HEK293 (cell line): ENCODE data around the gene SLC38A9.

Experiments
- CTCF ChIA-PET: fragments of 350-600 bp; formaldehyde crosslinking; extraction: SDS; loops from one replicate; lab custom pipeline; 2021; ENCODE audit warnings: antibody characterized with exemption; lab: Yijun Ruan, JAX
- POLR2A ChIA-PET: fragments of 300-600 bp; formaldehyde crosslinking; extraction: SDS; loops from one replicate; lab custom pipeline; 2020; ENCODE audit warnings: antibody characterized with exemption, inconsistent platforms; lab: Yijun Ruan, JAX
- H3K27ac ChIP-seq: fragments of 200-500 bp; sonication (Bioruptor generic); 2 replicates; pipeline ENCODE4 v1.5.1; 2014; ENCODE audit warnings: low read depth, low read length, control low read depth, inconsistent platforms; ENCODE audit errors: extremely low read depth
- H3K36me3 ChIP-seq, 2 experiments: fragments of 200-500 bp in 1 of 2; sonication (Bioruptor generic) in 1 of 2; 1 replicate in 1 of 2; 2 replicates in 1 of 2; pipeline ENCODE4 v1.5.1; 2014 to 2017; ENCODE audit warnings: inconsistent platforms in 2 of 2, low read length in 2 of 2; ENCODE audit not compliant: control insufficient read depth in 2 of 2, insufficient read depth in 1 of 2
- H3K4me1 ChIP-seq: fragments of 200-500 bp; sonication (Bioruptor generic); 2 replicates; pipeline ENCODE4 v1.5.1; 2014; ENCODE audit warnings: mild to moderate bottlenecking, low read length, inconsistent platforms; ENCODE audit not compliant: control insufficient read depth, insufficient read depth
- H3K4me3 ChIP-seq: 2 replicates; pipeline ENCODE4 v1.5.1; 2011; ENCODE audit warnings: low read depth, mild to moderate bottlenecking, control low read depth, low read length, moderate library complexity
- H3K9me3 ChIP-seq: fragments of 200-500 bp; sonication (Bioruptor generic); 2 replicates; pipeline ENCODE4 v1.5.1; 2014; ENCODE audit warnings: low read depth, low read length, inconsistent platforms; ENCODE audit not compliant: control insufficient read depth, insufficient read depth
- HOXA7 ChIP-seq: sonication (generic); formaldehyde crosslinking; IDR thresholded peaks from 2 replicates; pipeline ENCODE4 v1.8.1; 2022; ENCODE audit warnings: missing genetic modification reagents, borderline replicate concordance
- SALL2 ChIP-seq: fragments of 450-650 bp; formaldehyde crosslinking; IDR thresholded peaks from 2 replicates; pipeline ENCODE4 v1.5.0; 2017; ENCODE audit warnings: missing biosample characterization, mild to moderate bottlenecking, missing genetic modification characterization, borderline replicate concordance
- SCRT1 ChIP-seq: fragments of 450-650 bp; formaldehyde crosslinking; IDR thresholded peaks from 2 replicates; pipeline ENCODE4 v1.5.1; 2016; ENCODE audit warnings: missing biosample characterization, missing genetic modification characterization, borderline replicate concordance
- ZBTB7A ChIP-seq: fragments of 450-650 bp; formaldehyde crosslinking; IDR thresholded peaks from 2 replicates; pipeline ENCODE4 v1.5.1; 2016; ENCODE audit warnings: low read depth, missing biosample characterization, missing genetic modification characterization
- ZNF132 ChIP-seq: fragments of 450-650 bp; formaldehyde crosslinking; IDR thresholded peaks from 2 replicates; pipeline ENCODE4 v1.5.1; 2017; ENCODE audit warnings: missing biosample characterization, missing genetic modification characterization, borderline replicate concordance
- ZNF174 ChIP-seq: fragments of 450-650 bp; formaldehyde crosslinking; IDR thresholded peaks from 2 replicates; pipeline ENCODE4 v1.5.0; 2017; ENCODE audit warnings: missing biosample characterization, mild to moderate bottlenecking, missing genetic modification characterization
- ZNF184 ChIP-seq: fragments of 450-650 bp; IDR thresholded peaks from 2 replicates; pipeline ENCODE4 v1.5.1; 2018; ENCODE audit warnings: missing biosample characterization, mild to moderate bottlenecking, missing genetic modification characterization
- ZNF214 ChIP-seq: fragments of 450-650 bp; formaldehyde crosslinking; IDR thresholded peaks from 2 replicates; pipeline ENCODE4 v1.5.1; 2017; ENCODE audit warnings: missing biosample characterization, mild to moderate bottlenecking, missing genetic modification characterization, borderline replicate concordance
- ZNF350 ChIP-seq: fragments of 450-650 bp; formaldehyde crosslinking; IDR thresholded peaks from 2 replicates; pipeline ENCODE4 v1.5.0; 2017; ENCODE audit warnings: missing biosample characterization, mild to moderate bottlenecking, missing genetic modification characterization
- ZNF416 ChIP-seq: fragments of 450-650 bp; formaldehyde crosslinking; IDR thresholded peaks from 2 replicates; pipeline ENCODE4 v1.5.1; 2016; ENCODE audit warnings: missing biosample characterization, missing genetic modification characterization
- ZNF548 ChIP-seq: fragments of 450-650 bp; formaldehyde crosslinking; IDR thresholded peaks from 2 replicates; pipeline ENCODE4 v1.5.1; 2016; ENCODE audit warnings: missing biosample characterization, missing genetic modification characterization
- ZNF549 ChIP-seq: fragments of 450-650 bp; IDR thresholded peaks from 2 replicates; pipeline ENCODE4 v1.5.1; 2018; ENCODE audit warnings: missing biosample characterization, missing genetic modification characterization, mild to moderate bottlenecking, inconsistent platforms, moderate library complexity
- ZNF560 ChIP-seq: fragments of 450-650 bp; formaldehyde crosslinking; IDR thresholded peaks from 2 replicates; pipeline ENCODE4 v1.5.1; 2017; ENCODE audit warnings: missing biosample characterization, missing genetic modification characterization, borderline replicate concordance
- ZNF600 ChIP-seq: fragments of 450-650 bp; formaldehyde crosslinking; IDR thresholded peaks from 2 replicates; pipeline ENCODE4 v1.5.1; 2016; ENCODE audit warnings: missing biosample characterization, missing genetic modification characterization
- ZNF701 ChIP-seq: fragments of 450-650 bp; formaldehyde crosslinking; IDR thresholded peaks from 2 replicates; pipeline ENCODE4 v1.5.1; 2016; ENCODE audit warnings: missing biosample characterization, missing genetic modification characterization
- TF ChIP-seq, protein P1 (sequence below): fragments of 450-650 bp; formaldehyde crosslinking; IDR thresholded peaks from 2 replicates; pipeline ENCODE4 v1.5.1; 2016; ENCODE audit warnings: missing biosample characterization, missing genetic modification characterization
- TF ChIP-seq, protein P2 (sequence below): fragments of 450-650 bp; formaldehyde crosslinking; optimal IDR thresholded peaks from 2 replicates; pipeline ENCODE3; 2016; ENCODE audit warnings: missing biosample characterization, mild to moderate bottlenecking, missing genetic modification characterization
- TF ChIP-seq, protein P3 (sequence below): fragments of 450-650 bp; formaldehyde crosslinking; IDR thresholded peaks from 2 replicates; pipeline ENCODE4 v1.5.1; 2016; ENCODE audit warnings: missing biosample characterization, missing genetic modification characterization
- TF ChIP-seq, protein P4 (sequence below): fragments of 450-650 bp; formaldehyde crosslinking; IDR thresholded peaks from 2 replicates; pipeline ENCODE4 v1.5.1; 2017; ENCODE audit warnings: missing biosample characterization, missing genetic modification characterization
- TF ChIP-seq, protein P5 (sequence below): fragments of 450-650 bp; formaldehyde crosslinking; IDR thresholded peaks from 2 replicates; pipeline ENCODE4 v1.5.1; 2016; ENCODE audit warnings: missing biosample characterization, missing genetic modification characterization

Gene SLC38A9

DNA sequence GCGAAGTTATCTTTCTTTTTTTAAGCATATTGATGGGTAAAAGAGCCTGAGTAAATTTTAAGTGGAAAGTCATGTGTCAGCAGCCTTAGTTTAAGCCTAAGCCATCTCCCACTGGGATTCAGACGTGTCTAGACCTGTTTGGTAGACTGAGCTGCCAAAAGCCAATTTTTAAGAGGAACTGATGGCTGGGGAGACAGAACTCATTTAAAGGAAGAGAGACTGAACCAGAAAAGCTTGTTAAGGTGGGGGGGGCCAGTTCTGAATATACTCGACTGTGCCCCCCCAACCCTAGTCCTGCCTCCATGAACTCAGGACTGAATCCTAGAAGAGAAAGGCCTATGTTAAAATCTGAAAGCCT lies 119.0 kb downstream of the SLC38A9 start (continued):
- TF ChIP-seq ZNF548 (tag by site-specific recombination) (no peak), ZNF560 (tag by site-specific recombination) (no peak), ZNF174 (no peak), SALL2 (tag by site-specific recombination) (no peak), ZNF416 (tag by site-specific recombination) (no peak), ZNF600 (tag by site-specific recombination) (no peak), ZNF701 (tag by site-specific recombination) (no peak), ZNF214 (tag by site-specific recombination) (no peak), ZNF549 (tag by site-specific recombination) (no peak)
- TF ChIP-seq, protein P1, sequence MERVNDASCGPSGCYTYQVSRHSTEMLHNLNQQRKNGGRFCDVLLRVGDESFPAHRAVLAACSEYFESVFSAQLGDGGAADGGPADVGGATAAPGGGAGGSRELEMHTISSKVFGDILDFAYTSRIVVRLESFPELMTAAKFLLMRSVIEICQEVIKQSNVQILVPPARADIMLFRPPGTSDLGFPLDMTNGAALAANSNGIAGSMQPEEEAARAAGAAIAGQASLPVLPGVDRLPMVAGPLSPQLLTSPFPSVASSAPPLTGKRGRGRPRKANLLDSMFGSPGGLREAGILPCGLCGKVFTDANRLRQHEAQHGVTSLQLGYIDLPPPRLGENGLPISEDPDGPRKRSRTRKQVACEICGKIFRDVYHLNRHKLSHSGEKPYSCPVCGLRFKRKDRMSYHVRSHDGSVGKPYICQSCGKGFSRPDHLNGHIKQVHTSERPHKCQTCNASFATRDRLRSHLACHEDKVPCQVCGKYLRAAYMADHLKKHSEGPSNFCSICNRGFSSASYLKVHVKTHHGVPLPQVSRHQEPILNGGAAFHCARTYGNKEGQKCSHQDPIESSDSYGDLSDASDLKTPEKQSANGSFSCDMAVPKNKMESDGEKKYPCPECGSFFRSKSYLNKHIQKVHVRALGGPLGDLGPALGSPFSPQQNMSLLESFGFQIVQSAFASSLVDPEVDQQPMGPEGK (tag by site-specific recombination), result peak; percentile 77
- TF ChIP-seq, all 188 proteins: peak for 21

DNA sequence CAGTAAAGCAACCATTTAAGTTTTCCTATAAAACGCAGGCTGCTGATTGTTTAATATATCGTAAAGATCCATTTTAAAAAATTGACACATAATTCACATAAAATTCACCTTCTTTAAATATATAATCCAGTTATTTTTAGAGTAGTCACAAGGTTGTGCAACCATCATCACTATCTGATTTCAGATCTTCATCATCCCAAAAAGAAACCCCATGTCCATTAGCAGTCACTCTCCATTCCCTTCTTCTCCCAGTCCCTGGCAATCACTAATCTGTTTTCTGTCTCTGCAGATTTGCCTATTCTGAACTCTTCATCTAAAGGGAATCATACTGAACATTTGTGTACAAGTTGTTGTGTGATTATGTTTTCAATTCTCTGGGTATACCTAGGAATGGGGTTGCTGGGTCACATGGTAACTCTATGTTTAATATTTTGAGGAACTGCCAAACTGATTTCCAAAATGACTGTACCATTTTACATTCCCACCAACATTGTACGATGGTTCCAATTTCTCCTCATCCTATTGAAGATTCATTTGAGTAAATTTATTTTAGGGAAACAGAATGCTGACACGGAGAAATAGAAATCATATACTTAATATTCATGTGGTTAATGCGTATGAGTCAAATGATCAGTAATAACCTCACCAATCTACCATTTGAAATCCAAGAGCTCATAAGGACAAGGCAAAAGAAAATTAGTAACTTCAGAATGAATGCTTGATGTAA lies 119.6 kb downstream of the SLC38A9 start:
- Histone ChIP-seq H3K4me3 (no peak overlapping the region), H3K4me1 (peaks cover 13% of the 10 kb centered on the region), H3K36me3 (no peaks in the 10 kb centered on the region), H3K27ac (peak overlapping the region; percentile 38), H3K9me3 (no peaks in the 10 kb centered on the region)
- POLR2A ChIA-PET, result interaction anchor here (0.8 to 1.0 kb wide), 2 partner anchors 8 to 99 kb away, joined by 3 to 6 read pairs; no protein-coding TSS in a partner anchor
- CTCF ChIA-PET, result no interaction called here
- TF ChIP-seq ZBTB7A (tag by site-specific recombination) (no peak), HOXA7 (CRISPR knock-in tag) (no peak), SCRT1 (tag by site-specific recombination) (no peak), ZNF350 (no peak), ZNF184 (tag by site-specific recombination) (no peak), ZNF132 (tag by site-specific recombination) (no peak)
- TF ChIP-seq, protein P2, sequence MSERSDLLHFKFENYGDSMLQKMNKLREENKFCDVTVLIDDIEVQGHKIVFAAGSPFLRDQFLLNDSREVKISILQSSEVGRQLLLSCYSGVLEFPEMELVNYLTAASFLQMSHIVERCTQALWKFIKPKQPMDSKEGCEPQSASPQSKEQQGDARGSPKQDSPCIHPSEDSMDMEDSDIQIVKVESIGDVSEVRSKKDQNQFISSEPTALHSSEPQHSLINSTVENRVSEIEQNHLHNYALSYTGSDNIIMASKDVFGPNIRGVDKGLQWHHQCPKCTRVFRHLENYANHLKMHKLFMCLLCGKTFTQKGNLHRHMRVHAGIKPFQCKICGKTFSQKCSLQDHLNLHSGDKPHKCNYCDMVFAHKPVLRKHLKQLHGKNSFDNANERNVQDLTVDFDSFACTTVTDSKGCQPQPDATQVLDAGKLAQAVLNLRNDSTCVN, result no peak
- TF ChIP-seq, protein P3, sequence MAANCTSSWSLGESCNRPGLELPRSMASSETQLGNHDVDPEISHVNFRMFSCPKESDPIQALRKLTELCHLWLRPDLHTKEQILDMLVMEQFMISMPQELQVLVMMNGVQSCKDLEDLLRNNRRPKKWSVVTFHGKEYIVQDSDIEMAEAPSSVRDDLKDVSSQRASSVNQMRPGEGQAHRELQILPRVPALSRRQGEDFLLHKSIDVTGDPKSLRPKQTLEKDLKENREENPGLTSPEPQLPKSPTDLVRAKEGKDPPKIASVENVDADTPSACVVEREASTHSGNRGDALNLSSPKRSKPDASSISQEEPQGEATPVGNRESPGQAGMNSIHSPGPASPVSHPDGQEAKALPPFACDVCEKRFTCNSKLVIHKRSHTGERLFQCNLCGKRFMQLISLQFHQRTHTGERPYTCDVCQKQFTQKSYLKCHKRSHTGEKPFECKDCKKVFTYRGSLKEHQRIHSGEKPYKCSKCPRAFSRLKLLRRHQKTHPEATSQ (tag by site-specific recombination), result no peak
- TF ChIP-seq, protein P4, sequence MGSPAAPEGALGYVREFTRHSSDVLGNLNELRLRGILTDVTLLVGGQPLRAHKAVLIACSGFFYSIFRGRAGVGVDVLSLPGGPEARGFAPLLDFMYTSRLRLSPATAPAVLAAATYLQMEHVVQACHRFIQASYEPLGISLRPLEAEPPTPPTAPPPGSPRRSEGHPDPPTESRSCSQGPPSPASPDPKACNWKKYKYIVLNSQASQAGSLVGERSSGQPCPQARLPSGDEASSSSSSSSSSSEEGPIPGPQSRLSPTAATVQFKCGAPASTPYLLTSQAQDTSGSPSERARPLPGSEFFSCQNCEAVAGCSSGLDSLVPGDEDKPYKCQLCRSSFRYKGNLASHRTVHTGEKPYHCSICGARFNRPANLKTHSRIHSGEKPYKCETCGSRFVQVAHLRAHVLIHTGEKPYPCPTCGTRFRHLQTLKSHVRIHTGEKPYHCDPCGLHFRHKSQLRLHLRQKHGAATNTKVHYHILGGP (tag by site-specific recombination), result no peak
- TF ChIP-seq, protein P5, sequence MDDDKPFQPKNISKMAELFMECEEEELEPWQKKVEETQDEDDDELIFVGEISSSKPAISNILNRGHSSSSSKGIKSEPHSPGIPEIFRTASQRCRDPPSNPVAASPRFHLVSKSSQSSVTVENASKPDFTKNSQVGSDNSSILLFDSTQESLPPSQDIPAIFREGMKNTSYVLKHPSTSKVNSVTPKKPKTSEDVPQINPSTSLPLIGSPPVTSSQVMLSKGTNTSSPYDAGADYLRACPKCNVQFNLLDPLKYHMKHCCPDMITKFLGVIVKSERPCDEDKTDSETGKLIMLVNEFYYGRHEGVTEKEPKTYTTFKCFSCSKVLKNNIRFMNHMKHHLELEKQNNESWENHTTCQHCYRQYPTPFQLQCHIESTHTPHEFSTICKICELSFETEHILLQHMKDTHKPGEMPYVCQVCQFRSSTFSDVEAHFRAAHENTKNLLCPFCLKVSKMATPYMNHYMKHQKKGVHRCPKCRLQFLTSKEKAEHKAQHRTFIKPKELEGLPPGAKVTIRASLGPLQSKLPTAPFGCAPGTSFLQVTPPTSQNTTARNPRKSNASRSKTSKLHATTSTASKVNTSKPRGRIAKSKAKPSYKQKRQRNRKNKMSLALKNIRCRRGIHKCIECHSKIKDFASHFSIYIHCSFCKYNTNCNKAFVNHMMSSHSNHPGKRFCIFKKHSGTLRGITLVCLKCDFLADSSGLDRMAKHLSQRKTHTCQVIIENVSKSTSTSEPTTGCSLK (tag by site-specific recombination), result no peak
